Temporal lobe (tissue), 1 donor: ENCODE results near the gene PARS2. TPM values are rescaled to one million over a fixed set of nuclear protein-coding genes. Genes with fewer than 3 reads are reported as not detected.

Source experiments
- total RNA-seq: library from RNA; depleted of rRNA; stranded (reverse); fragments of >200 nt; gene quantifications from one replicate; pipeline ENCODE4 v1.2.3, GENCODE V29; 2014

Gene PARS2
- total RNA-seq, 1 donor from 2014 or later = 2.5 TPM

Other genes starting within 250 kb of the PARS2 start
- gene ACOT11, start 216.3 kb downstream of the PARS2 start, total RNA-seq = 1.2 TPM
- gene FAM151A, start 141.0 kb downstream of the PARS2 start, total RNA-seq = not detected
- 0.25 TPM for gene MROH7, start 122.7 kb downstream of the PARS2 start, total RNA-seq
- 15.7 TPM for gene TTC4, start 48.7 kb downstream of the PARS2 start, total RNA-seq
- gene TTC22, start 36.8 kb upstream of the PARS2 start, total RNA-seq = 0.49 TPM
- gene DHCR24, start 122.7 kb upstream of the PARS2 start, total RNA-seq = 37.4 TPM
- not detected for gene TMEM61, start 216.1 kb upstream of the PARS2 start, total RNA-seq
- not detected for gene BSND, start 234.4 kb upstream of the PARS2 start, total RNA-seq